A549 (cell line): ENCODE data around the gene CCDC80. TPM values are rescaled to one million over a fixed set of nuclear protein-coding genes. Genes with fewer than 3 reads are reported as not detected.

Source experiments
- ATAC-seq, 2 experiments: fragments of 200-7000 bp in 1 of 2; fragments of >200 bp in 1 of 2; cut with Nextera tagmentation in 1 of 2; cut with Tn5 transposase in 1 of 2; 3 replicates each; pipeline versions ENCODE4 v1.8.0 to v1.9.1; 2018 to 2020; ENCODE audit warnings: mild to moderate bottlenecking in 1 of 2, moderate library complexity in 1 of 2
- CTCF ChIA-PET: fragments of 300-600 bp; sonication (Branson Sonifier 250); formaldehyde crosslinking; extraction: SDS; loops from one replicate; lab custom pipeline; 2021; ENCODE audit warnings: antibody characterized with exemption, inconsistent platforms; lab: Yijun Ruan, JAX
- POLR2A ChIA-PET: fragments of 350-600 bp; formaldehyde crosslinking; extraction: SDS; loops from one replicate; lab custom pipeline; 2021; ENCODE audit warnings: antibody characterized with exemption, inconsistent platforms; lab: Yijun Ruan, JAX
- DNase-seq, 2 experiments: peaks; one replicate each; pipeline versions ENCODE4 v3.0.0 to v3.0.0-alpha.2; 2011 to 2016; ENCODE audit warnings: low read depth in 1 of 2, low spot score in 1 of 2
- FAIRE-seq: peaks from 2 replicates; lab custom pipeline; 2011; peaks lifted over from hg19 to GRCh38; lab: Jason Lieb, UNC
- H3K27ac ChIP-seq, 2 experiments: fragments of >200 bp; sonication (Bioruptor Twin); formaldehyde crosslinking; 3 replicates each; pipeline ENCODE4 v1.5.1; 2016 to 2017
- H3K4me1 ChIP-seq: fragments of >200 bp; sonication (Bioruptor Twin); formaldehyde crosslinking; 3 replicates; pipeline ENCODE4 v1.6.1; 2016
- H3K4me2 ChIP-seq: fragments of >200 bp; sonication (Bioruptor Twin); formaldehyde crosslinking; 3 replicates; pipeline ENCODE4 v1.6.1; 2016
- H3K4me3 ChIP-seq: fragments of >200 bp; sonication (Bioruptor Twin); formaldehyde crosslinking; 3 replicates; pipeline ENCODE4 v1.5.1; 2016
- H3K9me3 ChIP-seq: fragments of >200 bp; sonication (Bioruptor Twin); formaldehyde crosslinking; 3 replicates; pipeline ENCODE4 v1.6.1; 2016
- BHLHE40 ChIP-seq: IDR thresholded peaks from 2 replicates; pipeline ENCODE4 v1.6.1; 2012; ENCODE audit warnings: low read depth, low read length, inconsistent platforms
- CBX2 ChIP-seq: fragments of 200-600 bp; sonication (generic); IDR thresholded peaks from 2 replicates; pipeline ENCODE4 v1.6.1; 2016; ENCODE audit warnings: low read depth, mild to moderate bottlenecking, borderline replicate concordance
- CHD4 ChIP-seq: fragments of 200-600 bp; sonication (generic); IDR thresholded peaks from 2 replicates; pipeline ENCODE4 v1.6.1; 2016; ENCODE audit warnings: antibody characterized with exemption, mild to moderate bottlenecking, borderline replicate concordance
- EHMT2 ChIP-seq: fragments of 200-600 bp; sonication (generic); IDR thresholded peaks from 2 replicates; pipeline ENCODE4 v1.6.1; 2016; ENCODE audit warnings: antibody characterized with exemption, low read depth, mild to moderate bottlenecking, moderate library complexity
- EP300 ChIP-seq, 2 experiments: fragments of >200 bp; sonication (Bioruptor Twin); formaldehyde crosslinking; IDR thresholded peaks; 2 replicates in 1 of 2; 3 replicates in 1 of 2; pipeline ENCODE4 v1.6.1; 2016 to 2017
- ESRRA ChIP-seq: fragments of 150-350 bp; IDR thresholded peaks from 2 replicates; pipeline ENCODE4 v1.6.1; 2014; ENCODE audit warnings: mild to moderate bottlenecking, low read length, borderline replicate concordance
- GATA3 ChIP-seq: IDR thresholded peaks from 2 replicates; pipeline ENCODE4 v1.6.1; 2012; ENCODE audit warnings: borderline replicate concordance
- HOXB5 ChIP-seq: fragments of 250-450 bp; sonication (Bioruptor Pico); IDR thresholded peaks from 2 replicates; pipeline ENCODE4 v1.5.0; 2020; ENCODE audit warnings: mild to moderate bottlenecking, moderate library complexity
- JUN ChIP-seq, 2 experiments: fragments of >200 bp; sonication (Bioruptor Twin); formaldehyde crosslinking; IDR thresholded peaks; 2 replicates in 1 of 2; 3 replicates in 1 of 2; pipeline ENCODE4 v1.6.1; 2016 to 2017
- MAZ ChIP-seq: fragments of 150-350 bp; IDR thresholded peaks from 2 replicates; pipeline ENCODE4 v1.6.1; 2014; ENCODE audit warnings: antibody characterized with exemption, low read depth, low read length, borderline replicate concordance
- RAD21 ChIP-seq, 2 experiments: fragments of >200 bp in 1 of 2; sonication (Bioruptor Twin) in 1 of 2; formaldehyde crosslinking in 1 of 2; IDR thresholded peaks in 1 of 2; conservative IDR thresholded peaks in 1 of 2; 2 replicates in 1 of 2; 3 replicates in 1 of 2; pipeline ENCODE4 v1.6.1; 2012 to 2018; ENCODE audit warnings: inconsistent platforms in 1 of 2
- RARB ChIP-seq: fragments of 250-450 bp; sonication (Bioruptor Pico); IDR thresholded peaks from 2 replicates; pipeline ENCODE4 v1.8.0; 2021; ENCODE audit warnings: mild to moderate bottlenecking, moderate library complexity
- RFX5 ChIP-seq: fragments of 450-650 bp; IDR thresholded peaks from 2 replicates; pipeline ENCODE4 v1.7.1; 2014; ENCODE audit warnings: antibody characterized with exemption, mild to moderate bottlenecking, moderate library complexity
- SMC3 ChIP-seq: fragments of >200 bp; sonication (Bioruptor Twin); formaldehyde crosslinking; IDR thresholded peaks from 3 replicates; pipeline ENCODE4 v1.6.1; 2018; ENCODE audit warnings: inconsistent platforms
- TFCP2L1 ChIP-seq: fragments of 250-450 bp; sonication (Bioruptor Pico); IDR thresholded peaks from 2 replicates; pipeline ENCODE4 v1.5.0; 2021; ENCODE audit warnings: mild to moderate bottlenecking
- ZC3H11A ChIP-seq: fragments of 450-650 bp; IDR thresholded peaks from 2 replicates; pipeline ENCODE4 v1.6.1; 2014; ENCODE audit warnings: antibody characterized with exemption, mild to moderate bottlenecking
- ZFP36 ChIP-seq: fragments of 450-650 bp; IDR thresholded peaks from 2 replicates; pipeline ENCODE4 v1.6.1; 2014; ENCODE audit warnings: borderline replicate concordance; ENCODE audit not compliant: partially characterized antibody
- WGBS: methylation state at CpG from one replicate; pipeline ENCODE4 v1.1.6; 2017; ENCODE audit errors: missing lambda C conversion rate; 5-methylcytosine and 5-hydroxymethylcytosine counted together
- polyA plus RNA-seq, 4 experiments: library from polyadenylated mRNA; depleted of rRNA in 3 of 4; stranded (reverse); fragments of >200 nt; fragmentation: RNase III in 1 of 4; extraction: RNeasy Plus Mini Kit Qiagen cat#74134 plus additional on column Dnase treatment in 1 of 4; gene quantifications; 2 replicates in 3 of 4; 3 replicates in 1 of 4; pipeline ENCODE4 v1.2.3, GENCODE V29; 2011 to 2017
- TF ChIP-seq, protein P1 (sequence below): fragments of 250-450 bp; sonication (Bioruptor Pico); IDR thresholded peaks from 2 replicates; pipeline ENCODE4 v1.5.0; 2020; ENCODE audit warnings: low read depth, mild to moderate bottlenecking, moderate library complexity
- TF ChIP-seq, protein P2 (sequence below): fragments of 450-650 bp; IDR thresholded peaks from 2 replicates; pipeline ENCODE4 v1.6.1; 2014; ENCODE audit warnings: antibody characterized with exemption
- TF ChIP-seq, protein P3 (sequence below): fragments of >200 bp; sonication (Bioruptor Twin); formaldehyde crosslinking; IDR thresholded peaks from 3 replicates; pipeline ENCODE4 v1.5.1; 2016

CCDC80 gene
- polyA plus RNA-seq, 2 of the 4 experiments (the other 2 are of a cell fraction) = 54.1 to 148 TPM

DNA sequence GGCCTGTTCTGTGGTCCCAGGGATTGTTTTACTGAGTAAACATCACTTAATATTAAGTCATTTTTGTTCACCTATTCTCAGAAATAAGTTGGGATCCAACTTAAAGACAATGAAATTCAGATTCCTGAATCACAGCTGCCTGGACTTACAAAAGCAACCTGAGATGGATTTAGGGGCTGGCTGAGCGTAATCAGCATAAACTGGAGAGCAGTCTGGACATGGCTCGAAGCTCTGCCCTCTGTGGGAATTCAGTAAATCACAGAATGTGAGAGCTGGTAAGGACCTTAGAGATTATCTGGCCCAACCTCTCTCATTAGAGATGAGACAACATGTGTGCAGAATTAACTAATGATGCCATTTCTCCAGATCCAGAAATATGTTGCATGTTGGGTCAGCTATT, 23.7 kb downstream of the CCDC80 start:
- Histone ChIP-seq H3K9me3 (peaks cover 6% of the 10 kb centered on the region; the same call in 2 of the 3 replicates), H3K4me1 (peaks cover 12% of the 10 kb centered on the region), H3K27ac (no peak overlapping the region), H3K4me2 (no peak overlapping the region), H3K4me3 (no peak overlapping the region)
- TF ChIP-seq BHLHE40 = no peak
- TF ChIP-seq EP300 (IDR thresholded peaks at IDR 0.05) = no peak
- no peak for TF ChIP-seq RFX5
- TF ChIP-seq, protein P1, sequence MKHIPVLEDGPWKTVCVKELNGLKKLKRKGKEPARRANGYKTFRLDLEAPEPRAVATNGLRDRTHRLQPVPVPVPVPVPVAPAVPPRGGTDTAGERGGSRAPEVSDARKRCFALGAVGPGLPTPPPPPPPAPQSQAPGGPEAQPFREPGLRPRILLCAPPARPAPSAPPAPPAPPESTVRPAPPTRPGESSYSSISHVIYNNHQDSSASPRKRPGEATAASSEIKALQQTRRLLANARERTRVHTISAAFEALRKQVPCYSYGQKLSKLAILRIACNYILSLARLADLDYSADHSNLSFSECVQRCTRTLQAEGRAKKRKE (CRISPR knock-in tag) = no peak
- TF ChIP-seq, protein P2, sequence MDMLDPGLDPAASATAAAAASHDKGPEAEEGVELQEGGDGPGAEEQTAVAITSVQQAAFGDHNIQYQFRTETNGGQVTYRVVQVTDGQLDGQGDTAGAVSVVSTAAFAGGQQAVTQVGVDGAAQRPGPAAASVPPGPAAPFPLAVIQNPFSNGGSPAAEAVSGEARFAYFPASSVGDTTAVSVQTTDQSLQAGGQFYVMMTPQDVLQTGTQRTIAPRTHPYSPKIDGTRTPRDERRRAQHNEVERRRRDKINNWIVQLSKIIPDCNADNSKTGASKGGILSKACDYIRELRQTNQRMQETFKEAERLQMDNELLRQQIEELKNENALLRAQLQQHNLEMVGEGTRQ = no peak
- TF ChIP-seq, protein P3, sequence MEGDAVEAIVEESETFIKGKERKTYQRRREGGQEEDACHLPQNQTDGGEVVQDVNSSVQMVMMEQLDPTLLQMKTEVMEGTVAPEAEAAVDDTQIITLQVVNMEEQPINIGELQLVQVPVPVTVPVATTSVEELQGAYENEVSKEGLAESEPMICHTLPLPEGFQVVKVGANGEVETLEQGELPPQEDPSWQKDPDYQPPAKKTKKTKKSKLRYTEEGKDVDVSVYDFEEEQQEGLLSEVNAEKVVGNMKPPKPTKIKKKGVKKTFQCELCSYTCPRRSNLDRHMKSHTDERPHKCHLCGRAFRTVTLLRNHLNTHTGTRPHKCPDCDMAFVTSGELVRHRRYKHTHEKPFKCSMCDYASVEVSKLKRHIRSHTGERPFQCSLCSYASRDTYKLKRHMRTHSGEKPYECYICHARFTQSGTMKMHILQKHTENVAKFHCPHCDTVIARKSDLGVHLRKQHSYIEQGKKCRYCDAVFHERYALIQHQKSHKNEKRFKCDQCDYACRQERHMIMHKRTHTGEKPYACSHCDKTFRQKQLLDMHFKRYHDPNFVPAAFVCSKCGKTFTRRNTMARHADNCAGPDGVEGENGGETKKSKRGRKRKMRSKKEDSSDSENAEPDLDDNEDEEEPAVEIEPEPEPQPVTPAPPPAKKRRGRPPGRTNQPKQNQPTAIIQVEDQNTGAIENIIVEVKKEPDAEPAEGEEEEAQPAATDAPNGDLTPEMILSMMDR = no peak
- TF ChIP-seq JUN (IDR thresholded peaks at IDR 0.05) = no peak
- TF ChIP-seq HOXB5 (CRISPR knock-in tag) = no peak
- TF ChIP-seq TFCP2L1 (CRISPR knock-in tag) = no peak
- no peak for TF ChIP-seq RARB
- ATAC-seq (no peak), FAIRE-seq (no peak), DNase-seq (no peak)
- ChIA-PET POLR2A (interaction anchor here (1.5 kb wide), 1 partner anchor 24 kb away, joined by 4 read pairs; no protein-coding TSS in a partner anchor), CTCF (interaction anchor here (1.4 kb wide), 1 partner anchor 35 kb away, joined by 6 read pairs; no protein-coding TSS in a partner anchor)
- 96% methylated on average over 2 of the region's 2 CpGs for WGBS

DNA sequence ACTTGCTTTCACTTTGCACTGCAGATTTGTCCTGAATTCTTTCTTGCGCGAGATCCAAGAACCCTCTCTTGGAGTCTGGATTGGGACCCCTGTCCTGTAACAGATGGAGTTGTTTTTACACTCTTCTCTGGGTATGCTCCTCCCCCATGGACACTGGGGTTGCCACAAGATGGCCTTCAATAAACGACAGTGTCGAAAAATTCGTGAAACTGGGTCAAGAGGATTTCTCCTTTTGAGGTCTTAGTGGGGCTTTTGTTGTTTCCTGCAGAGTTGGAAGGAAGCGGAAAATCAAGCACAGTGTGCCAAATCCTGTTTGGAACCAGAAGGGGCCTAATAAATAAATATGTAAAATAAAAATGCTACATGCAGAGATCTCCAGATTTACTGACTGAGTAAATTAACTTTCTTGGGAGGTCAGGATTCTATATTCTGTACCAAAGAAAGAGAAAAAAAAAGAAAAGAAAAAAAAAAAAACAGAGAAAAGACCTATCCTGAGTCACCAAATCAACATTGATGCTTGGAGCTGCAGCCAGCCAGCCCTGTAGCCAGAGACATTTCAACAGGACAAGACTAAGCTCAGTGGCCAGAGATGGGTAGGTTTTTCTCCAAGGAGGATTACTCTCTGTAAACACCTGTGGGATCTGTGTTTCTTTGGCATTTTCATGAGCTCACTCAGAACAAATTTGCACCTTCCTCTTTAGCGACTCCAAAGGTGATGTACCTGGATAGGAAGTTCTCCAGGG, 24.8 kb downstream of the CCDC80 start:
- no peak for ATAC-seq
- no peak for FAIRE-seq
- CTCF ChIA-PET = interaction anchor here (0.6 to 1.4 kb wide), 2 partner anchors 10 to 34 kb away, joined by 3 to 6 read pairs; no protein-coding TSS in a partner anchor
- POLR2A ChIA-PET = interaction anchor here (0.9 to 1.5 kb wide), 2 partner anchors 26 to 54 kb away, joined by 4 read pairs; partner anchors contain the start of genes ATG3 and SLC35A5
- no peak overlapping the region for H3K27ac ChIP-seq
- no peak overlapping the region for H3K4me3 ChIP-seq
- DNase-seq = no peak
- H3K4me2 ChIP-seq = no peak overlapping the region
- TF ChIP-seq ZFP36 (no peak), ZC3H11A (no peak), RAD21 (conservative IDR thresholded peaks at IDR 0.05 in 1 of 2, IDR thresholded peaks at IDR 0.05 in 1 of 2) (no peak), MAZ (no peak), JUN (IDR thresholded peaks at IDR 0.05) (no peak), ESRRA (no peak), GATA3 (no peak), EP300 (IDR thresholded peaks at IDR 0.05) (no peak), CHD4 (no peak), EHMT2 (no peak), SMC3 (no peak), CBX2 (no peak)
- TF ChIP-seq, all 56 proteins: peak for 0
- WGBS = 79% methylated on average over 7 of the region's 7 CpGs
- peaks cover 4% of the 10 kb centered on the region; the same call in 1 of the 3 replicates for H3K9me3 ChIP-seq
- peaks cover 12% of the 10 kb centered on the region for H3K4me1 ChIP-seq
